ENCODE data around the gene IL7R.

- TF ChIP-seq TAF1 (IDR thresholded peaks at IDR 0.05; ENCODE audit: low read depth, low read length) (no peak), POLR2AphosphoS5 (IDR thresholded peaks at IDR 0.05; ENCODE audit: low read depth, low read length) (no peak), POU2F2 (IDR thresholded peaks at IDR 0.05; ENCODE audit: low read depth, low read length) (no peak), POLR2A (IDR thresholded peaks at IDR 0.05; ENCODE audit: low read depth, low read length) (no peak)
Observed at GRCh38 chr5:35884191-35884769, 27.6 kb downstream of the IL7R start.
